ENCODE data around the gene SDR9C7.
"Not testable (repeated sequence)": the region's sequence is repeated elsewhere in the genome, so short reads cannot be mapped to it uniquely, and the experiment has no call there.

DNA sequence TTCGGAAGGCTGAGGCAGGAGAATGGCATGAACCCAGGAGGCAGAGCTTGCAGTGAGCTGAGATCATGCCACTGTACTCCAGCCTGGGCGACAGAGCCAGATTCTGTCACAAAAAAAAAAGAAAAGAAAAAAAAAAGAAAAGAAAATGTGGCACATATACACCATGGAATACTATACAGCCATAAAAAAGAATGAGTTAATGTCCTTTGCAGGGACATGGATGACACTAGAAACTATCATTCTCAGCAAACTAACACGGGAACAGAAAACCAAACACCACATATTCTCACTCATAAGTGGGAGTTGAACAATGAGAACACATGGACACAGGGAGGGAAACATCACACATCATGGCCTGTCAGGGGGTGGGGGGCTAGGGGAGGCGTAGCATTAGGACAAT is 43.2 kb upstream of the SDR9C7 start:
- TF ChIP-seq CTCF, POLR2A, EP300 (IDR thresholded peaks at IDR 0.05): not testable (repeated sequence)
